NCI-H2196 treated with DMSO at 0.1 percent for 48 hours (cell line): ENCODE data around the gene ADAMTSL4.

Experiments
- DNase-seq: peaks from one replicate; lab custom pipeline; 2025; ENCODE audit not compliant: unreplicated experiment; lab: John Stamatoyannopoulos, UW

Gene ADAMTSL4

DNA sequence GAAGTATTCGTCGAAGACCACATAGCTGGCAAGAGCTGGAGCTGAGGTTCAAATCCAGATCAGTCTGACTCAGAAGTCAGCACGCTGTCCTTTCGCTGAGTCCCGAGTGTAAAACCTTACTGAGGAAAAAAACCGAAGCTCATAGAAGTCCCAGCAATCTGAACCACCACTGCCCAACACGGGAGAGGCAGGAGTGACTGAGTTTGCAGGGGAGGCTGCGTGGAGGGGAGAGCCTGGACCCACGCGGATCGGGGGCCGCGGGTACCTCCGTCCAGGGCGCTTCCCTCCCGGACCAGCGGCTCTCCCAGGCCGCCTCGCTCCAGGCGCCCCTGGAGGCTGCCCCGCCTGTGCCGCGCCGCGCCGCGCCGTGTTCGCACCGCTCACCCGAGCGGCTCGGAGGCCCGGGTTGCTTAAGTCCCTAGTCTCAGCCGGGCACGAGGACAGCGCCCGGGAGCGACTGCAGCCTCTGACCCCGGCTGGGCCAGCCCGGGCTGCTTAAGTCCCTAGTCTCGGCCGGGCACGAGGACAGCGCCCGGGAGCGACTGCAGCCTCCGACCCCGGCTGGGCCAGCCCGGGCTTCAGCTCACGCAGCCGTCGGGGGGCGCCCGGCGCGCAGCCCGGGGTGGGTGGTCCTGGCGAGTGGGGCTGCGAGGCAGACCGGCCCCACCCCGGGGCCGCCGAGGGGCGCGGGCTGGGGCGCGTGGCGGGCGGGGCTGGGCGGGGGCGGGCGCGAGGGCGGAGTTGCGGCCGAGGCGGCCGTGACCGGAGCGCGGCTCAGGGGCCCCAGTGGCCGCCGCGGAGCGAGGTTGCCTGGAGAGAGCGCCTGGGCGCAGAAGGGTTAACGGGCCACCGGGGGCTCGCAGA is at the start of gene ADAMTSL4:
ADAMTSL4 (plus strand) TSS at position 777 of the 864 bp plus-strand sequence. CDS start 2,881 bp downstream, outside the sequence.
- DNase-seq: no peak

DNA sequence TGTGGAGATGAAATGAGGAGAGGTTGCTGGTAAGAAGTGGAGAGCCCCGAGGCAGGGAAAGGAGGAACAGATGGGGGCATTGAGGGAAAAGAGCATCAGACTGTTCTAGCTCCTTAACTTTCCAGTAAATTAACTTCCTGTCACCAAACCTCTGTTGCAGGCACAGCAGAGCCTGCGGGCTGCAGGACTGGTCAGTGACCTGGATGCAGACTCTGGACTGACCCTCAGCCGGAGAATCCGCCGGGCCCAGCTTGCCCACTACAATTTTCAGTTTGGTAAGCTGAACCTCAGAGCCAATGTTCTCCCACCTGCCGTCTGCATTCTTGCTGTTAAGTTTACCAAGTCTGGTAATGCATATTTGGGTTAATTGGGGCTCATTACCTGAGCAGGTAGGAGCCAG is 43.8 kb upstream of the ADAMTSL4 start:
- DNase-seq: no peak

DNA sequence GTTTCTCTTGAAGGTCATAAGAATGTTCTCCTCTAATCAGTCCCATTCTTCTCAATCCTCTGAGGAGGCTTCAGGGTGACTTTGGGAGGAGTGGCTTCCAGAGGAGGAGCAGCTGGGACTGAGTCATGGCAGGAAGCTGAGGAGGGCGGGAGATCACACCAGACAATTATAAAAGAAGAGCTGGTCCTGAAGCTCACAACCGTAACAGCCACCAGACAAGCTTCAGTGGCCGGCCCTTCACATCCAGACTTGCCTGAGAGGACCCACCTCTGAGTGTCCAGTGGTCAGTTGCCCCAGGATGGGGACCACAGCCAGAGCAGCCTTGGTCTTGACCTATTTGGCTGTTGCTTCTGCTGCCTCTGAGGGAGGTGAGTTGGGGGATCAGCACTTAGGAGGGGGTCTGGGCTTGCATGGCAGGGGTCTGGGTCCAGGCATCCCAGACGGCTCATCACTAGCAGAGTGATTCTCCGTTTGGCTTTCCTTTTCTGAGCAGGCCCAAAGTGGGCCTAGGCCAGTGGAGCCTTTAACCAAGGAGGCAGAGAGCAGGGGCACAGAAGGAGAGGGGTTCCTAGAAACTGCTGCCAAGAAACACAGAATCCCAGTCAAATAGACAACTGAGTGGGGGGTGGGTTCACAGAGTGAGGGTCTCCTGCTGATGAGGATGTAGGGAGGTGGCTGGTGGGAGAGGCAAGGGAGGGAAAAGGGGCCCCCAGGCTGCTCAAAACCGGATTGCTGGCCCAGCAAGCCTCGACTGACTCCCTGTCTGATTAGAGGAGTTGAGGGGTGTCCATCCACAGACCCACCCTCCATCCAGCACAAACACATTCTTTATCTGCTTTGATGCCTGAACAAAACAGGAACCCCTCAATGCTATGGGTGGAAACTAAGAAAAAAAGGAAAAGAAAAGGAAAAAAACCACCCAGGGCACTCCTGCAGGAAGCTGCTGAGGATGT is 41.0 kb upstream of the ADAMTSL4 start, which contains the start of gene ECM1:
ECM1 (plus strand) TSS at position 198 of the 953 bp plus-strand sequence; CDS start at position 299, 101 bp downstream.
- no peak for DNase-seq

DNA sequence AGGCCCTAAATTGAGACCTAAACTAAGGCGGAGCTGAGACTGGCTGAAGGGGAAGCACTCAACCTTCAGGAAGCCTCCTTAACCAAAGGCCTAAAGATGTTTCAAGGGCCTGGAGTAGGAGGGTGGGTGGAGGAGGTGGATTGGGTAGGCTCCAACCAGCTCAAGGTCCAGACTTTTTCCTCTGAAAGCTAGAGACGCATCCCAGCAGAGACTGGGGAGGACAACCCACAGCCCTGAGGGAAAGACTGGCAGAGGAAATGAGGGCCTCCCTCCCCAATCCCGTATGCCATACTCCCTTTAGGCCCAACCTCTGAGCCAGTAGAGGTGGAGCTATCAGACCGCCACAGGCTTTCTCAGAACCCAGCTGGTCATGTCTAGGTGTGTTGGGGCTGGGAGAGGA is 40.2 kb upstream of the ADAMTSL4 start:
- no peak for DNase-seq

DNA sequence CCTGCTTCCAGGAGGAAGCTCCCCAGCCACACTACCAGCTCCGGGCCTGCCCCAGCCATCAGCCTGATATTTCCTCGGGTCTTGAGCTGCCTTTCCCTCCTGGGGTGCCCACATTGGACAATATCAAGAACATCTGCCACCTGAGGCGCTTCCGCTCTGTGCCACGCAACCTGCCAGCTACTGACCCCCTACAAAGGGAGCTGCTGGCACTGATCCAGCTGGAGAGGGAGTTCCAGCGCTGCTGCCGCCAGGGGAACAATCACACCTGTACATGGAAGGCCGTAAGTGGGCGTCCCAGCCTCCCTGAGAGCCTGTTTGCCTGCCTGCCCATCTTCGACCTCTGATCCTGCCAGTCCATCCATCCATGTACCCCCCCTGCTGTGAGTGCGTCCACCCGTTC is 37.7 kb upstream of the ADAMTSL4 start:
- no peak for DNase-seq

DNA sequence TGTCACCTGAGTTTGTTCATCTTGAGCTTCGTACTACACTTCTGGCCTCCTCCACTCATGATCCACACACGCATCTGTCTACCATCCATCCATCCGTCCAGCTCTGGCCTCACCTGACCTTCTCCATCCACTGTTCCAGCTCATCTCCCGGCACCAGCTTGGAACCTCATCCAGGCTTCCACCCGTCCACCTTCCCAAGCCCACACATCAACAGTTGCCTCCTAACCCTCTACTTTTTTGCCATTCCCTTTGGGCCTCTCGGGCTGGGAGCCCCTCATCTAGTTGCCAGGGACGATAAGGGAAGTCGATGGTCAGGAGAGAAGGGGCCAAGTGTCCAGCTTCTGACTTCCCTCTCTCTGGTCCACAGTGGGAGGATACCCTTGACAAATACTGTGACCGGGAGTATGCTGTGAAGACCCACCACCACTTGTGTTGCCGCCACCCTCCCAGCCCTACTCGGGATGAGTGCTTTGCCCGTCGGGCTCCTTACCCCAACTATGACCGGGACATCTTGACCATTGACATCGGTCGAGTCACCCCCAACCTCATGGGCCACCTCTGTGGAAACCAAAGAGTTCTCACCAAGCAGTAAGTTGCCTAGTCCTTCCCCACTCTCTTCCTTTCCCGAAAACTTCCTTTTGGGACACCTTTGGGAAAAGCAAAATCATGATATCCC is 37.1 kb upstream of the ADAMTSL4 start:
- no peak for DNase-seq

DNA sequence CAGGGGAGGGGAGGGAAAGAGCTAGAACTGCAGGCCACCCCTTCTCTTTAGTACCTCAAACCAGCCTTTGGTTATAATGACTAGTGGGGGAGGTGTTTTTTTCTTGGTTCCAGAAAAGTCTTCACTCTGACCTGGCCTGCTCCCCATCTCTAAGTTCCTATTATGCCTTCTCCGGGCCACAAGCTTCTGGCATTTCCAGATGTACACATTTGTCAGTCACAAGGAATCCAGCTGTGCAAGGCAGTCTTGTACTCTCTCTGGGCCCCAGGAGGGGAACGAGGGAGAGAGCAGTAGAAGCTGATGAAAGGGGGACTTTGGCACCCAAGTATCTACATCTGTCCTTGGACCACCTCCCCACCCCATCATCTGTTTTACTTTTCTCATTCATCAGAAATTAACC is 36.4 kb upstream of the ADAMTSL4 start:
- DNase-seq: no peak

DNA sequence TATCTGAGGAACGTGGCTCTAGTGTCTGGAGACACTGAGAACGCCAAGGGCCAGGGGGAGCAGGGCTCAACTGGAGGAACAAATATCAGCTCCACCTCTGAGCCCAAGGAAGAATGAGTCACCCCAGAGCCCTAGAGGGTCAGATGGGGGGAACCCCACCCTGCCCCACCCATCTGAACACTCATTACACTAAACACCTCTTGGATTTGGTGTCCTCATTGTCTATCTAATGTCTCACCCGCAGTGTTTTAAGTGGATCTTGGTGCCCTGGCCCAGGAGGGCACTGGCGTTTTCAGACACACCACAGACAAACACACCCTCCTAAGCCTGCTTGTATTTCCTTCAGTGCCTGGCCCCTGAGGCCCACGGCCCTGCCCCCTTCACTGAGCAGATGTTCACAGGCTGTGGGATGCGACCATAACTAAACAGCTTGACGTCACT is 35.8 kb upstream of the ADAMTSL4 start:
- no peak for DNase-seq

DNA sequence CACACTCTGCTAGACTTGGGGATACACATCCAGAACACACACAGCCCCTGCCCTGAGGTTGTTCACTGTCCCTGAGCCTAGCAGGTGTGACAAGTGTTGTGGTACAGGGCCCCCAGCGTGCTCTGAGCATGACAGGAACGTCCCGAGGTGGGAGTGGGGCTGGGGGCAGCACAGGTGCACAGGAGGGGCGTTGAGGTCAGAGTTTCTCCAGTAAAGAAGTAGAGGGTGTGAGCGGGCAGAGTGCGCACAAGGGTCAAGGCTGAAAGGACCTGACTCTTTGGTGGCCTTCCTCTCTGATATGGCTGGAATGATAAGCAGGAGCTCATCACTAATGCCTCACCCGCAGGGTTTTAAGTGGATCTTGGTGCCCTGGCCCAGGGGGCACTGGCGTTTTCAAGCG is 34.9 kb upstream of the ADAMTSL4 start:
- DNase-seq: no peak

DNA sequence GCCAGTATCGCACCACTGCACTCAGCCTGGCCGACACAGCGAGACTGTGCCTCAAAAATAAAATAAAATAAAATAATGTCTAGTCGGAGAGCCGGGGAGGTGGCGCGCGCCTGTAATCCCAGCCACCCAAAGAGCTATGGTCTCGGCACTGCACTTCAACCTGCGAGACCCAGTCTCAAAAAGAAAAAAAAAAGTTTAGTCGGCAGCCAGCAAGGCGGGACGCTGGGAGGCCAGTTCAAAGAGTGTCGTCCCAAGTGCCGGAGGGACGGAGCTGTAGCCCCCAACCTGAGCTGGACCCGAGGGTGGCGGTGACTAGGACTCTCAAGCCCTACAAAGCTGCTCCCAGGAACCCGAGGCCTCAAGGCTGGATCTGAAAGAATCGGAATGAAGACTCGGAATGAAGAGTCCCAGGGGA is 34.3 kb upstream of the ADAMTSL4 start:
- no peak for DNase-seq

DNA sequence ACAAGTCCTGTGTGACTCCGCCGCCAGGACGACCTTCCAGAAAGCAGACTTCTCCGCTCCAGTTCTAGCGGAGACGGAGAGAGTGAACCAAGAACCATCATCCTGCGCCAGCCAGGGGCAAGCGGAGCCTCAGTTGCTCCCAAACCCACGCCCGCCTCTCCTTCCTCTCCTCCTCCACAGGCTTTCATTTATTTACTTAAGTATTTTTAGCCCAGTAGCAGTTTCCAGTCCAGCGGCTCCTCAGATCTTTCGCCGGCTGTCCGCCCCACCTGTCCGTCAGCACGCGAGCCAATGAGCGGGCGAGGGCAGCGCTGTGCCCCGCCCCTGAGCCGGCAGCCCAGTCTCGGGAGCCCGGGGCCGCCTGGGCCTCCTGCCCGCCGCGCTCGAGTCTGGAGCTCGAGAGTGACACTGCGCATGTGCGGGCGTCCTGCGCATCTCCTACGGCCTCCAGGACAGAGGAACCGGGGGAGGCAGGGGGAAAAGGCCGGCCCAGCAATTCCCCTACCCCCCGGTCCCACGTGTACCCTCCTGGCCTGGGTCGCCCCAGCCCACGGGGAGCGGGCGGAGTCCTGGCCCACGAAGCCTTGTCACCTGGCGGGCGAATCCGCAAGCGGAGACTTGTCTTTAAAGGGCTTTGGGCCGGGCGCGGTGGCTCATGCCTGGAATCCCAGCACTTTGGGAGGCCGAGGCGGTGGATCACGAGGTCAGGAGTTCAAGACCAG is 33.7 kb upstream of the ADAMTSL4 start, which contains the start of gene FALEC:
FALEC (plus strand) TSS at position 425 of the 722 bp plus-strand sequence.
- DNase-seq: peak; percentile 96

DNA sequence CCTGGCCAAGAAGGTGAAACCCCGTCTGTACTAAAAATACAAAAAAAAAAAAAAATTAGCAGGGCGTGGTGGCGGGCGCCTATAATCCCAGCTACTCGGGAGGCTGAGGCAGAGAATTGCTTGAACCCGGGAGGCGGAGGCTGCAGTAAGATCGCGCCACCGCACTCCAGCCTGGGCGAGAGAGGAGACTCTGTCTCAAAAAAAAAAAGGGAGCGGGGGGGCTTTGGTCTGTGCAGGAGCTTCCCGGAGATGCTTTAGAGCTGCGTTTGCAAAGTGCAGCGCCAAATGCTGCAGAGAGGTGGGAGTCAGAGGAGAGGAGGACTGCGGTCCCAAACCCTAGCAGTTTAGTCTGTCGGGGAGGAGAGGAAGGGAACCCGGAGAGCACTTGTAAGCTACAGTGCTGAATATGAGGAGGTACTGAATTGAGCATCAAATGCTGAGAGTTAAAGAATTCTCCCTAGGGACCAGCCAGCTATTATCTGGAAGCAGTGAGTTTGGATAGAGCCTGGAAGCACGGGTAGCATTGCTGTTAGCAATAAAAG is 33.1 kb upstream of the ADAMTSL4 start:
- no peak for DNase-seq

DNA sequence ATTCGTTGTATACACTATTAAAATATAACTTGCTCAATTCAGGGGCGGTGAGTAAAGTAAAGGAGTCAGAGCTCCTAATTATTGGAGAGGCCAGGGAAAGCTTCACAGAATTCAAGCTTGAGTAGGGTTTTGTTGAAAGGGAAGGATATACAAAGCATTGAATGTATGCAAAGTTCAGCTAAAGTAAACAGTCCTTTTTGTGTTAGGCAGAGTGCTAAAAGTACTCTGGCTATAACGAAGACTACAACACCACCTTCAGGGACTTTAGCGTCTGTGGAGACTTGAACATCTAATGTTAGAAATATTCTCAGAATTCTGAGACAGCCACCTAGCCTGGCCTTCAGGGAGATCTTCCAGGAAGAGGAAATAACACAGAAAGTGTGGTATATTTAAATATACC is 32.6 kb upstream of the ADAMTSL4 start:
- DNase-seq: no peak

DNA sequence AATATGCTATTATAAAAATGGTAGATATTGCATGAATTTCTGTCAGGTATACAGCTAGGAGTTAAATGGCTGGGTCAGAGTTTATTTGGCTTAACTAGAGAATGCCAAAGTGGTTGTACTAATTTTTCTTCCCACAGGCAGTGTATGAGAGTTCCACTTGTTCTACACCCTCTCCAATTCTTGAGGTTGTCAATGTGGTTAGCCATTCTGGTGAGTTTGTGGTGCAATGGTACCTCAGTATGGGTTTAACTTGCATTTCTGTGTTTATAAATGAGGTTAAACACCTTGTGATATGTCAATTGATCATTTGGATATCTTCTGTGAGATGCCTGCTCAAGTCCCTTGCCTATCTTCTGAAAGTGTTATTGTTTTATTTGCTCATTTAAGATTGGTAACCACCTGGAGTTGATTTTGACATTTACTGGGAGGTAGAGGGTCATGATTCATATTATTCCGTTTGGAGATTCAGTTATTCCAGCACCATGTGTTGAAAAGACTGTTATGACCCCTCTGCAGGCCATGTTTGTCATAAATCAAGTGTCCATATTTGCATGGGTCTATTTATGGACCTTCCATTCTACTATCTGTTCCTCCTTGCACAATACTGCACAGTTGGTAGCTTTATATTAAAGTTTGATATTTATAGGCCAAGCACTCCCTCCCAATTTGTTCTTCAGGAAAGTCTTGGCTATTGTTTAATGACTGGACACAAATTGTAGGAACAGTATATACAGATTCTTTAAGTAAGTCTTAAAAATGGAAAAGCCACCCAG is 27.8 kb upstream of the ADAMTSL4 start:
- no peak for DNase-seq

DNA sequence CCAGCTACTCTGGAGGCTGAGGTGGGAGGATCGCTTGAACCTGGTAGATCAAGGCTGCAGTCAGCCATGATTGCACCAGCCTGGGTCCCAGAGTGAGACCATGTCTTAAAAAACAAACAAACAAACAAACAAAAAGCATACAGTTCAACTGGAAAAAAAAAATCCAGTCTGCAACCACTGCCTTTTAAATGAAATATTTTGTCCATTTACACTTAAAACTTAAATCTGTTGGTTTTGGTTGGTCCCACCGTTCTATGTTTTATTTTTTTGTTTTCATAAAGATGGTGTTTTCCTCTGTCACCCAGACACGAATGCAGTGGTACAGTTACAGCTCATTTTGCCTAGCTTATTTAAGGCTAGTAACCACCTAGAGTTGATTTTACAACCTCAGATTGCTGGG is 23.9 kb upstream of the ADAMTSL4 start:
- no peak for DNase-seq

DNA sequence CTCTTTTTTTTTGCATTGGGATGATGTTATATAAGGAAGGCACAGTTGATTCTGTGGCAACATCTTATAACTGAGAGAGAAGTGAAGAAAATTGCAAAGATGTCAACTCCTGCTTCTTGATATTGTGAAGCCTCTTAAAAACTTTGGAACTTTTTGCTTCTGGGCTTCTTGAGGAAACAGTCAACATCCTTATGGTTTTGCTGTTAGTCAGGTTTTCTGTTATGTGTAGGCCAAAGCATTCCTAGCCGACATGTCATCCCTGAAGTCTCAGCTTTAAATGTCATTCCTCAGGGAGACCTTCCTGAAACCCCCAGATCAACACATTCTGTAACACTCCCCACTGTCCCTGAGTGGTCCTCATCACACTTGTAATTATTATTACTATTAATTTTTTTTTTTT is 21.0 kb upstream of the ADAMTSL4 start:
- no peak for DNase-seq

DNA sequence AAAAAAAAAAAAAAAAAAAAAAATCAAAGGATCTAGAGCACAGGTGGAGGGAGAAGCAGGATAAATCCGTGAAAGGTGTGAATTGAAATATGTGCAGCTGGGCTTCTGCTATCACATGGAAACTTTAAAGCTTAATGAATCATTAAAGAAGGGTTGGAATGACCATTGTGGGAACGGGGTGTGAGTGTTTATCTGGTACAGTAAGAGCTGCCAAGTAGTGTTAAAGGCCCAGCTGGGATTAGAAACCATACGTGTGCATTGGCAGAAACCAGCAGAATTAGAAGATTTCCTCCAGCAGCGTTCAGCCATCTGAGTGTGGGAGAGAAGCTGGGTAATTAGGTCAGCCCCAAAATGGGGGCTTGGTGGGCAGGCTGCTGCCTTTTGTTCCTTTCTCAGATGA is 20.2 kb upstream of the ADAMTSL4 start:
- DNase-seq: no peak

DNA sequence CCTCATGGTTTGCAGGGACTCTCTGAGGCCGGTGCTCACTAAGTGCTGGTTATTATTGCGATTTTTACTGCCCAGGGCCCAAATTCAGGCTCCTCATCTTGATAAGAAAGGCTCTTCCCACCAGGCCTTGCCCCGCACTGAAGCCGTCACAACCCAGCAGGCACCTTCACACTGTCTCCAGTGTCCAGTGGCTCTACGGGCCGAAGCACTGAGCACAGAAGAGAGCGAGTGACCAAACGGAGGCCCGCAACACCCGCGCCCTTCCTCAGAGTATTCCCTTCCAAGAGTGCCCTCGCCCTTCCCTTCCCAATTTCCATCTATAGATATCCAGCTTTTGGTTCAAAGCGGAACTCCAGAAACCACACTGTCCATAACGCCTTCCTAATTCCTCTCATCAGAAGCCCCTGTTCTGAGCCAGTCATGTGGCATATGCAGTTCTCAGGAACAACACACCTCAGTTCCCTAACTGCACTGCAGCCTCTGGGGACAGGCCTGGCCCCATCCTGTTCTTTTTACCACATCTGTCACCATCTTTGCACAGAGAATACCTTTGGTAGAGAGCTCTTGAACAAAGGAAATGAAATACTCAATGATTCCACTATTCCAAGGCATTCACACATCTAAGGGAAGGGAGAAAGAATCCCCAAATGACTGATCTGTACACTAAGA is 18.6 kb upstream of the ADAMTSL4 start:
- no peak for DNase-seq

DNA sequence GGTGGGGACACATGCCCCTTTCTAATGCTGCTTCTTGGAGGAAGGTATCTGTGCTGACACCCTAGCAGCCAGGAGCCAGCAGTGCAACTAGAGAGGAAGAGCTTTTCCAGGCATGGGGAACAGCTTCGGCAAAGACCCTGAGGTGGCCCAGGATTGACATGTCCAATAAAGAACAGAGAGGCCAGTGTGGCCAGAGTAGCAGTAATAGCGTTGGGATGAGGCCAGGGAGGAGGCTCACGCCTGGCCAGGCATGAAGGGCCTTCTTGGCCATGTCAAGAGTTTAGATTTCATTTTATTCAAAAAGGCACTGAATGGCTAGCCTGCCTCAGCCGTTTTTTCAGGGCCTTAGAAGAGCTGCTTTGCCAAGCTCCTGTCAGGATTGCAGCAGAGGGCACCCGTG is 16.3 kb upstream of the ADAMTSL4 start:
- no peak for DNase-seq
